ELR (cell line): Measurements from ENCODE around the gene MTCL3.
A peak's percentile ranks its signal among the peaks of the same experiment; 100 is the strongest.
"Not testable (repeated sequence)": the region's sequence is repeated elsewhere in the genome, so short reads cannot be mapped to it uniquely, and the experiment has no call there.

Experiments
- DNase-seq: peaks from one replicate; pipeline ENCODE4 v3.0.0-alpha.2; 2015; ENCODE audit warnings: low read depth

Gene MTCL3

GRCh38 chr6:127466416-127466815, 52.7 kb downstream of the MTCL3 start:
- no peak for DNase-seq

DNA sequence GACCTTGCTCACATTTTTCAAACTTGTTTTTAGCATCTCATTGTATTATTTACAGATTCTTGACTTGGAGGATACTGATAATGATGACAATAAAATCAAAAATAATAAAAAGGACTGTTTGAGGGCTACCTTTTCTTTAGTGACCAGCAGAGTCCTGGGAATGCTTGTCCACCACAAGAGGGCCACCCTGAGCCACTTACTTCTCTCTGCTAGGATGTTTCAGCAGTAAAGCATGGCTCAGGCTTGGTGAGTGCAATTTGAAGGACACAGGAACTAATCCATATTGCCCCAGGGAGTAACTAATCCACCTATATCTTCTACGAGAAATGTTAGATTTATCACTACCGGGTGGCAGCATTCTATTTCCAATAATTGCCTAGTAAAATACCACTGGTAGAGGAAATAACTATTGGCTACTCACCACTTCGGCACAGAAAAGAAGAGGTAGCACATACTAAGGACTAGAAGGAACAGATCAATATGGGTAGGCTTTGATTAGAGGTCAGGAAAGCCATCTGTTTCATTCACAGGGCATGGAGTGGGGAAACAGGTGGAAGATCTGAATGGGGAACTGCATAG, 54.2 kb downstream of the MTCL3 start:
- DNase-seq: peak; percentile 80

DNA sequence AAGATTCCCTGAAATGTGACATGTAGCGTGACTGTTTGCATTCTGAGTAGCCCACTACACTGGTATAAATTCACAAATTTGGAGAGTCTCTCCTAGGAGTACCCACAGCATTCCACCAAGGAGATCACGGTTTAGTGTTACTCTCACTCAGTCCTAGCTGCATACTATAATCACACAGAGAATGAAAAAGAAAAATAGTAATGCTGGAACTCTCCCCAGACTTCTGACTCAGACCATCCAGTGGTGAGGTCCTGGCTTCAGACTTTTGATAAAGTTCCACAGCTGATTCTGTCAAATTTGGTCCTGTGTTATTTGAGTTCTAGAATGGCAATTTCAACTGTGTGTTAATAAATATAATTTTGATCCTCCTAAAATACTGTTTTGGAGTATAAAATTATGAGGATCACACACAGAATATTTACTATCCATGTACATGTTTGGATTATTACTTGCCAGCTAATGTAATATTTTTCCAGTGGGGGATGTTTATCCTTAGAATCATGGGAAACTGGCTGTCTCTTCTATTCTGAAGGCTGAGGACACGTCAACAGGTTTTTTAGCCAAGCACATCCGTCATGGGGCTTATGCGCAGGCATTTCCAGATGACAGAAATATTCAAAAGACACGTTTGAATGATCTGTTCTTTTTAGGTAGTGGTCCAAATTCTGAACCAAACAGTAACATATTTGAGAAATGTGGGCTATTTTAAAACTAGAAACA, 54.8 kb downstream of the MTCL3 start:
- DNase-seq: peak; percentile 27

- DNase-seq: no peak
These were observed 56.1 kb downstream of the MTCL3 start for GRCh38 chr6:127463056-127463455.

- peak; percentile 31 for DNase-seq
These were observed 56.8 kb downstream of the MTCL3 start for GRCh38 chr6:127462376-127462775.

DNA sequence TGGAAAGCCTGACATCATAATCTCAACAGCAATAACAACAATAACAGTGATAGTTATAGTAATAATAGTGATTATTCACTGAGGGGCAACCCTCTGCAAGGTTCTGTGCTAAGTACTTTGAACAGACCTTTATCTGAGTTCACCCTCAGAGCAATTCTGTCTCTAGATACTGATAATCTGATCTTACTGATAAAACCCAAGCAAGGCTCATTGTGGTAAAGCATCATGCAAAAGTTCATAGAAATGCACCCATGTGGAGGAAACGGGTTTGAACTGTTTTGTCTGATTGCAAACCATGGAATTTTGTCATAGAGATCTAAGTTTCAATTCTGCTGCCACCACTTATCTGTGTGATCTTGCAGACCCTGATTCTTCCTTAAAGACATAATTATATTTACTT, 58.7 kb downstream of the MTCL3 start:
- DNase-seq: no peak

DNA sequence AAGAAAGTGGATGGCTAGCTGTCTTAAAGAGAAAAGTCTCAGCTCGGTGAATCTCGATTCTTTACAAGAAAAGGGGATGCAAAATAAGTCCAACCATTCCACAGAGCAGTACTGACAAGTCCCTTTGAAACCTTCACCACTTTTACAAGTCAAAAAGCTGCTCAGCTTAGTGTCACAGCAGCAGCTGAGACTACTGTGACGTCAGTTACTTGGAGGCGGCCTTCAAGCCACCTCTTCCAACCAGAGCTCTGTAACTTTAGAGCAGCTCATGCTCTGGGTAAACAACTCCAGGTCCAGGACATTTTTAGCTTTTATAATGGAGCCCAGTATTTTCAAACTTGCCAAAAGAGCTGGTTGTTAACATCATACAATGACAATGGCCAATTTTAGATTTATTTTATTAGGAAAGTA, 59.9 kb downstream of the MTCL3 start, which contains the start of gene KIAA0408:
KIAA0408 (minus strand) TSS at position 159 of the 411 bp plus-strand sequence. CDS start 5,408 bp downstream, outside the sequence.
- peak; percentile 42 for DNase-seq

GRCh38 chr6:127458817-127459216, 60.3 kb downstream of the MTCL3 start:
- peak; percentile 24 for DNase-seq

GRCh38 chr6:127458222-127458621, 60.9 kb downstream of the MTCL3 start:
- no peak for DNase-seq

GRCh38 chr6:127457456-127458064, 61.6 kb downstream of the MTCL3 start:
- peak; percentile 23 for DNase-seq

DNA sequence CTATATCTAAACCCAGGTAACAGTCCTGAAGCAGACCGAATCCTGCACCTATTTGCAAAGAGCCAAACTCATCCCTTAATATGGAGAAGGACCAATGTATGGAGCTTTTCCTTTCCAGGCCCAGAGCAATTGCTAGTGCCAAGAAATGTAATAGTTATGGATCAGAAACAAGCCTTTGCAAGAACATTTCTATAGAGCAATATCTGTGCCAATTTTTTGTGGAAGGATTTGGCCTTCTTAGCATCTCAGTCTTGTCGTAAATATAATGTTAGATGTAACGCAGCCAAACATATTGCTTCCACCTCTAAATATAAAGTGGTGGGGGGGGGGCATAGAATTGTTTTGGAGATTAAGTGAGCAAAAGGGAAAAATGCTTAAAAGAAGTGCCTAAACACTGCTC, 62.7 kb downstream of the MTCL3 start:
- no peak for DNase-seq

GRCh38 chr6:127453845-127454619, 65.1 kb downstream of the MTCL3 start:
- no peak for DNase-seq

- no peak for DNase-seq
These were observed 66.3 kb downstream of the MTCL3 start for GRCh38 chr6:127452803-127453202.

- no peak for DNase-seq
These were observed 67.7 kb downstream of the MTCL3 start for GRCh38 chr6:127451388-127451787.

GRCh38 chr6:127447780-127448179, 71.4 kb downstream of the MTCL3 start:
- no peak for DNase-seq

DNA sequence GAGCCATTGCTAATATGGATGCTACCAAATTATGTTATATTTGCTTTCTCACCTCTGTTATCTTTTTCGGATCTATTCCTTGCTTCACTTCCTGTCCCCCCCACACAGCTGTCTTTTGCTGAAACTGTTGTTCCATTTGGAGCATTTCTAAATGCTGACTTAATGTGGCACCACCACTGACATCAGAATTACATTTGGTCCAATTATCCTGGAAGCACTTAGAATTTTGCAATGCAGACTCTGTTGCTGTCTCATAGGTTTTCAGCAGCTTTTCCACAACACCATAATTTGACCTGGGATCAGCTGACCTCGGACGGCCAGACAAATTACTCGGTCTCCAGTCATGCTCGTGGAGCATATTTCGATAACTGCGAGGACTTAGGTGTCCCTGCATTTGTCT, 72.8 kb downstream of the MTCL3 start:
- no peak for DNase-seq

DNA sequence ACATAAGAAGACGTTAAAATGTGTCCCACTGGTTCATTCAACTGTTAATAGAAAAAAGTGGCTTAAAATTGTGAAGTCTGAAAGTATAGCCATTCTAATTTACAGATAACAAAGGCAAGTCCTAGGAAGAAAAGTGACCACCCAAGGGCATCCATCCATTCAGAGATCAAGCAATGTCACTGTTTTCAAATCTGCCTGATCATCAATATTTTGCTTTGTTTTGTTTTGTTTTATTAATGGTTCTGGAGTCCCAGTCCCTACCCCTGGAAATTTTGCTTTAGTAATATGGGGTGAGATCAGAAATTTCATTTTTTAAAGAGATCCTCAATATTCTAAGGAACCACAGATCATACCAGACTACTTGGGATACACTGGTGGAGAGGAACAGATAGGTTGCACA, 77.3 kb downstream of the MTCL3 start:
- no peak for DNase-seq

- DNase-seq: no peak
These were observed 79.4 kb downstream of the MTCL3 start for GRCh38 chr6:127439718-127440117.

GRCh38 chr6:127436578-127437110, 82.5 kb downstream of the MTCL3 start:
- DNase-seq: no peak

DNA sequence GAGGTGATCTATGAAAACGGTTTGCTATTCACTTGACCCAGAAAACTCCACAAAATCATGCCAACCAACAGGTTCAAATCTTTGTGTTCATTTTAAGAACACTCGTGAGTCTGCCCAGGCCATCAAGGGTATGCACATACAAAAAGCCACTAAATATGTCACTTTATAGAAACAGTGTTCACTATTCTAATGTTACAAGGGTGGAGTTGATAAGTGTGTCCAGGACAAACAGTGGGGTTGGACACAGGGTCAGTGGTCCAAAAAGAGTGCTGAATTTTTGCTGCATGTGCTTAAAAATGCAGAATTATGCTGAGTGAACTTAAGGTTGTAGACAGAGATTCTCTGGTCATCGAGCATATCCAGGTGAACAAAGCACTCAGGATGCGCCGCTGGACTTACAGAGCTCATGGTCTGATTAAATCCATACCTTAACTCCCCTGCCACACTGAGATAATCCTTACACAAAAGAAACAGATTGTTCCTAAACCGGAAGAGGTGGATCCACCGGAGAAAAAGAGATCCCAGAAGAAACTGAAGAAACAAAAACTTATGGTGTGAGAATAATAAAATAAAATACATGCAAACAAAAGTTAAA, 83.4 kb downstream of the MTCL3 start:
- no peak for DNase-seq

DNA sequence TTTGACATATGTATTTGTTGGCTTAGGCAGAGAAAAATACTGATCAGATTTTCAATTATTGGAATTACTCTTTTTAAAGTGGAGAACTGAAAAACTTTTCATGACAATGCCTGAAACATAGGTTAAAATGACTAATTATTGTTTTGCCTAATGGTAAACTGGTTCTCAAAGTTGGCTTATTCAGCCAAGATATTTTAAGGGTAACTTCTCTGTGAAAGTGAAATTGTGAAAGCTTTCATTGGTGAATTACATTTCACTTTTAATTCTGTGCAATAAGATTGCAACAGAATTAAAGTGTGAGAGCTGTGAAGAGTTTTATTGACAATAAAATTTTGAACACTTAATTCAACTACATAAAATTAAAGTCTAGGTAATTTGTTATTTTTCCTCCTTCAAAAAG, 84.5 kb downstream of the MTCL3 start:
- DNase-seq: no peak

- DNase-seq: not testable (repeated sequence)
These were observed 90.6 kb downstream of the MTCL3 start for GRCh38 chr6:127428562-127428961.
